ENCODE measurements around the gene SETD1A.
"Not testable (repeated sequence)": the region's sequence is repeated elsewhere in the genome, so short reads cannot be mapped to it uniquely, and the experiment has no call there.

Gene SETD1A

DNA sequence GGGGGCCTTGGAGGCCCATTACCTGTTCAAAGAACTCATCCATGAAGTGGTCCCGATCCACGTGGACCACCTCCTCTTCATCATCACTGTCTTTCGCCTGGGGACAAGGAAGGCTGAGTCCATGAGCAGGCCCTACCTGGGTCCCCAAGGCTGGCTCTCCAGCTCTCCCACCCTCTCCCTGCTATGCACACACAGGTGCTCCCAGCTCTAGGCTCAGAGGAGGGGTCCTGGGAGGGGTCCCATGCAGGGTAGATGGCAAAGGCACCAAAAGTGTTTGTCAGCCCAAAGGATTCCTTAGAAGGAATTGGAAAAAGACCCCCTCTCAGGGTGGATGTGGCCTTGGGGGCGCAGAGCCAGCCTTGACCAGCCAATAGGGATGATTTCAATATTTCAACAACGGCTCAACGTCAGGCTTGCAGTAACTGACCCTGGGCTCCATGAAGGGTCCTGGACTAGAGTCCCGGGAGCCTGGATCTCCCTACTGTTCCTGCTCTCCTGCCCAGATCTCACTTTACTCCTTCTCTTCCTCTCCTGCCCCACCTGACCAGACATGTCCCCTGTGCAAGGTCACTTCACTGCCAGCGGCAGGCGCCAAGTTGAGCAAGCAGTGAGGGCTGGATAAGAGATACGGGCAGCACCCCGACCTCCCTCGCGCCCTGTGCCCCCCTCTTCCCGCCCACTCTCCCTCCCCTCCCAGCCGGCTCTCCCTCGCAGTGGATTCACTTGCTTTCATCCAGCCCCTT, 44.1 kb downstream of the SETD1A start:
- no peak for DNase-seq

DNA sequence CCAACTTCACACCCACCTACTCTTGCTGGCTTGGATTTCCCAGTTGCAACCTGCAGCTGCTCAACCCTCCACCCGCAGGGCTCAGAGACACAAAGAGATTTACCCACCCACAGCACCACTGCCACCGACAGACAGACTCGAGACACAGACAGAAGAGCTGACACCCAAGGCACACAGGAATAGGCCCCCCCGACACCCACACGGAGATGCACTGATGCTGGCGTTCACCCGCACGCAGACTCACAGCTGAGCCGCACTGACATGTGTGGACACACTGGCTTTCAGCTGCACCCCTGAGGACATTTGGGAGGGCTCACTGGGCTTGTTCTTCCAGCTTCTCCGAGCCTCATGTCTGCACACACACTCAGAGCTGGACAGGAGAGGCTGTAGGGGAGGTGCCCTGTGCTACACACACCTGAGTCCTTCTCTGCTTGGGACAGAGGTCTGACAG, 44.7 kb downstream of the SETD1A start:
- DNase-seq = no peak

DNA sequence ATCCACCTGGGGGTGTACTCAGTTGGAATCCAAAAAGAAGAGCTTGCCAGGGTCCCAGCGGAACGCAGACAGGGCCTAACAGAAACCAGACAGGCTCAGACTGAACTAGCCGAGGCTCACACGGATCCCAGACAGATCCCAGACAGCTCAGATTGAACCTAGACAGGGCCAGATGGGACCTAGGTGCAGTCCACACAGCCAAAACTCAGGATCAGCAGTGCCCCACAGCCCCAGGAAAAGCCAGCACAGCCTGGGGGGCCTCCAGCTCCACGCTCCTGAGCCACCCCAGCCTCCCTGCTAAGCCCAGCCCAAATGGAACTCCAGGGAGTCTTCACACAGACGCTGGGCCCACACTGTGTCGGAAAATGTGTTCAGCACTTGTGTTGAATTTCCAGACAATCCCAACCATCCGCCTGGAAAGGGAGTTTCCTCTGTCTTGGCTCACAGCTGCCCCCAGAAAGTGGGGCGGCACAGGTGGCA, 45.3 kb downstream of the SETD1A start:
- no peak for DNase-seq

DNA sequence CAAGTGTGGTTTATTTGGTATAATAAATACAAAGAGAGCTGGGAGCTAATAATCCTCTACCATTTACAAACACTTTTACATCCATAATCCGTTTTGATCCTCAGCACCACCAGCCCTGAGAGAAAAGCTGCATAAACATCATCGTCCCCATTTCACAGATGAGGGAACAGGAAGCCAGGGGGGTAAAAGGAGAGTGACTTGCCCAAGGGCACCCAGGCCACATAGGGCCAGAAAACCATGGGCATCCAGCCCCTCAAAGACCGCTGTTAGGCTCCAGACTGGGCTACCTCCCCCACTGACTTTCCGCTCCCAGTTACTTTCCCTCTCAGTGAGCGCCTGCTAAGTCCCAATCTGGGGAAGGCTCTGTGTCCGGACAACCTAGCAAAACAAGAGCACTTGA, 46.2 kb downstream of the SETD1A start:
- no peak for DNase-seq

- DNase-seq = no peak
These were observed 47.1 kb downstream of the SETD1A start for GRCh38 chr16:31004658-31005057.

- no peak for DNase-seq
These were observed 48.0 kb downstream of the SETD1A start for GRCh38 chr16:31005350-31006085.

DNA sequence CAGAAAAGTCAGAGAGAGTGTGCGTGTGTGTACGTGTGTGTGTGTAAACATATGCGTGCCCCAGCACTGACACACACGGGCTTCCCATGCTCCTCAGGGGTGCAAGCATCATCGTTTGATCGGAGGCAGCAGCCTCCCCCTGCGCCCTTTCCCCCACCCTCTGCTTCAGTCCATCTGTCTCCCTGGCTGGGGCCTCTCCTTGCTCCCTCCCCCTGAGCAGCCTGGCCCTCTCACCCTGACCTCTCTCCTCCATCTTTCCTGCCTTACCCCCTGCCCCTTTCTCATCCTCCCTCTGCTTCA, 48.5 kb downstream of the SETD1A start:
- no peak for DNase-seq

DNA sequence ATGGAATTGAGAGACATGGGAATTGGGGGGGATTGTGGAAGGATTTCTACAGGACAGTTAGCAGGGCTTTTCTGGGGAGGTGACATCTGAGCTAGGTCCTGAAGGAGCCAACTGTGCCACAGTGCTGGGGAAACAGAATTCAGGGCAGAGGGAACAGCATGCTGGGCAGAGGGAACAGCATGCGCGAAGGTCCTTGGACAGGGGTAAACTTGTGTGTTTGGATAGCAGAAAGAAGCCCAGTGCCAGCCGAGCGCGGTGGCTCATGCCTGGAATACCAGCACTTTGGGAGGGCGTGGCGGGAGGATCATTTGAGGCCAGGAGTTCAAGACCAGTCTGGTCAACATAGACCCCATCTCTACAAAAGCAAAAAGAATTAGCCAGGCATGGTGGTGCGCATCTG, 49.0 kb downstream of the SETD1A start:
- no peak for DNase-seq

DNA sequence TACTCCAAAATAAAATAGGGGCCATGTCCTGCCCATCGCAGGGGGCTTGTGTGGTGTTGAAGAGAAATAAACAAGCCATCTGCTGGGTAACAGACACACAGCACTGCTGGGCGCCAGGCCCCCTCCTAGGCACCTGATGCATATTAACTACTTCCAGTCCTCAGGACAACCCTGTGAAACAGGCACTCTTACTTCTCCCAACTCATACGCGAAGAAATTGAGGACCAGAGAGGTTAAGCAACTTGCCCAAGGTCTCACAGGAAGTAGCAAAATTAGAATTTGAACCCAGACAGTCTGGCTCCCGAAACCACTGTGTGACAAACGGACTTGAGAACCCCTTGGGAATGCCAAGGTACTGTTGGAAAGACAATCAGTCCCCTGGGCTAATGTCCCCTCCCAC, 50.1 kb downstream of the SETD1A start:
- DNase-seq = no peak

GRCh38 chr16:31008149-31008548, 50.6 kb downstream of the SETD1A start:
- DNase-seq = no peak

GRCh38 chr16:31008551-31008950, 51.0 kb downstream of the SETD1A start:
- no peak for DNase-seq

- no peak for DNase-seq
These were observed 51.6 kb downstream of the SETD1A start for GRCh38 chr16:31009120-31009519.

- DNase-seq = no peak
These were observed 52.5 kb downstream of the SETD1A start for GRCh38 chr16:31009894-31010584.

DNA sequence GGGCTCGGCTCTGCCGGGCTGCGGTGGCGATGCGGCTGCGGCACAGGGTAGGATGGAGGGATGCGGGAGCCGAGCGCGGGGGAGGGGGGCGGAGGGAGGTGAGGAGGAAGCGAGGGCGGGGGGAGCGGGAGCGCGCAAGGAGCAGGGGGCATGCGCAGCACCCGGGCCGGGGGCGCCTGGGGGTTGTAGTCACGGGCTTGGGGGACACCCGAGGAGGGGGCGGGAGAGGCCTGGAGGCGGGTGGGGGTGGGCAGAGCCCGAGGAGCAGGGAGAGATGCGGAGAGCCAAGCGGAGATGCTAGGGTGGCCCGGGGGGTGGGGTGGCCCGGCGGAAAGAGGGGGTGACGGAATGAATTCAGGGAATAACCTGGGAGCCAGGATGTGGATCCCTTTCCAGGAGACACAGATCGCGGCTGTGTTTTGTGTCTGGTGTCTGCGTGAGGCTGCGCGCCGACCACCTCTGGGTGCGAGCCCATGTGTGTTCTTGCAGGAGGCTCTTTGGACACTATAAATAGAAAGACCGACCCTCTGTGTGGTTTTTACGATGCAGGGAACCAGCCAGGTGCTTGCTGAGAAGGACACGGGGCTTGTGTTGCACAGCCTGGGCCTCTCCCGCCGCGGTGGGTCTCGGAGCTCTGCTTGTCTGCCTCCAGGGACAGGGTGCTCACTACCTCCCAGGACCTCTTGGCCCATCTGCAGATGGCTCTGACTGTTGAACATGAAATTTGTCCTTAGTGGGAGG, 53.2 kb downstream of the SETD1A start, which contains the start of gene STX1B:
TSS of gene STX1B (minus strand) at position 54 of the 741 bp plus-strand sequence. CDS start 242 bp downstream, outside the sequence.
- DNase-seq = no peak

DNA sequence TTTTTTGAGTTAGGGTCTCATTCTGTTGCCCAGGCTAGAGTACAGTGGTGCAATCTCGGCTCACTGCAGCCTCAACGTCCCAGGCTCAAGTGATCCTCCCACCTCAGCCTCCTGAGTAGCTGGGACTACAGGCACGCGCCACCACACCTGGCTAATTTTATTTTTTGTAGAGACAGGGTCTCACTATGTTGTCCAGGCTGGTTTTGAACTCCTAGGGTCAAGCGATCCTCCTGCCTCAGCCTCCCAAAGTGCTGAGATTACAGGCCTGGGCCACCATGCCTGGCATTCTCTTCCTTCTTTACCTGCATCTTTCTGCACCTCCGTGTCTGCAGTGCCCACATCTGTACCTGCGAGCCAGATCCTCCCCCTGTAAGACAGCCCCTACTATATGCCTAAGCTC, 54.3 kb downstream of the SETD1A start:
- DNase-seq = not testable (repeated sequence)

- DNase-seq = not testable (repeated sequence)
These were observed 55.7 kb downstream of the SETD1A start for GRCh38 chr16:31013292-31013691.

- no peak for DNase-seq
These were observed 58.5 kb downstream of the SETD1A start for GRCh38 chr16:31016018-31016417.

GRCh38 chr16:31017756-31018155, 60.2 kb downstream of the SETD1A start:
- DNase-seq = peak; percentile 53

DNA sequence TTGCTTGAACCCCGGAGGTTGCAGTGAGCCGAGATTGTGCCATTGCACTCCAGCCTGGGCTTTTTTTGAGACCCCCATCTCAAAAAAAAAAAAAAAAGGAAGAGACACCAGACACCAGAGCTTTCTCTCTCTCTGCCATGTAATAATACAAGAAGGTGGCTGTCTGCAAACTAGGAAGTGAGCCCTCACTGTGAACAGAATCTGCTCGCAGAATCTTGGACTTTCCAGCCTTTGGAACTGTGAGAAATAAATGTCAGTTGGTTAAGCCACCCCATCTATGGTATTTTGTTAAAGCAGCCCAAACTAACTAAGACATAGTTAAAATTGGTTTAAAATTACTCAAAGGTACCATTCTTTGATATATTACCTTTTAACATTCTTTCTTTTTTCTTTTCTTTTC, 63.0 kb downstream of the SETD1A start:
- DNase-seq = no peak

- no peak for DNase-seq
These were observed 65.1 kb downstream of the SETD1A start for GRCh38 chr16:31022544-31023251.

- DNase-seq = no peak
These were observed 65.7 kb downstream of the SETD1A start for GRCh38 chr16:31023252-31023602.

GRCh38 chr16:31023627-31024226, 66.2 kb downstream of the SETD1A start:
- DNase-seq = no peak
